ENCODE measurements around the gene BRD9.
"Not testable (repeated sequence)": the region's sequence is repeated elsewhere in the genome, so short reads cannot be mapped to it uniquely, and the experiment has no call there.

GRCh38 chr5:847736-848135 is 44.9 kb downstream of the BRD9 start:
- not testable (repeated sequence) for TF ChIP-seq ZBTB49 (tag by site-specific recombination; IDR thresholded peaks at IDR 0.05; ENCODE audit: low read depth); CTCF (tag by site-specific recombination; IDR thresholded peaks at IDR 0.05); REST (tag by site-specific recombination; IDR thresholded peaks at IDR 0.05); ZNF148 (tag by site-specific recombination; IDR thresholded peaks at IDR 0.05; ENCODE audit: borderline replicate concordance); ZNF639 (tag by site-specific recombination; IDR thresholded peaks at IDR 0.05); KLF10 (tag by site-specific recombination; IDR thresholded peaks at IDR 0.05); MYNN (tag by site-specific recombination; IDR thresholded peaks at IDR 0.05; ENCODE audit: borderline replicate concordance); ZBTB7A (tag by site-specific recombination; IDR thresholded peaks at IDR 0.05; ENCODE audit: low read depth); ZNF157 (tag by site-specific recombination; IDR thresholded peaks at IDR 0.05); KLF16 (tag by site-specific recombination; IDR thresholded peaks at IDR 0.05); ZNF501 (tag by site-specific recombination; IDR thresholded peaks at IDR 0.05); ZBTB8A (tag by site-specific recombination; IDR thresholded peaks at IDR 0.05)
